CD14-positive monocyte (primary cell): ENCODE results near the gene VIM. TPM values are rescaled to one million over a fixed set of nuclear protein-coding genes. Genes with fewer than 3 reads are reported as not detected.

ENCODE experiments used
- DNase-seq, 3 donors: peaks; one replicate each; pipeline ENCODE4 v3.0.0-alpha.2; 2011 to 2022
- H2AFZ ChIP-seq: 2 replicates; pipeline ENCODE4 v1.6.0; 2012; ENCODE audit warnings: mild to moderate bottlenecking, low read depth, low read length, inconsistent platforms; ENCODE audit not compliant: insufficient read depth, poor library complexity, severe bottlenecking
- H3K27ac ChIP-seq, 2 donors: 1 replicate in 1 of 2; 2 replicates in 1 of 2; pipeline ENCODE4 v1.5.1; 2012 to 2013; ENCODE audit warnings: low read length in 2 of 2, control low read depth in 1 of 2, inconsistent platforms in 1 of 2, low read depth in 1 of 2, mild to moderate bottlenecking in 1 of 2
- H3K27me3 ChIP-seq, 2 donors: one replicate each; pipeline versions ENCODE4 v1.6.0 to v1.6.1; 2011 to 2013; ENCODE audit warnings: low read length in 2 of 2; ENCODE audit not compliant: control insufficient read depth in 2 of 2, insufficient read depth in 2 of 2
- H3K36me3 ChIP-seq, 2 donors: replicated peaks in 1 of 2; 1 replicate in 1 of 2; 2 replicates in 1 of 2; pipeline versions ENCODE4 v1.5.1 to v1.6.1; 2012 to 2013; ENCODE audit warnings: low read length in 2 of 2, control low read depth in 1 of 2, inconsistent platforms in 1 of 2, mild to moderate bottlenecking in 1 of 2; ENCODE audit not compliant: insufficient read depth in 2 of 2, control insufficient read depth in 1 of 2
- H3K4me1 ChIP-seq, 2 donors: 1 replicate in 1 of 2; 2 replicates in 1 of 2; pipeline versions ENCODE4 v1.5.1 to v1.6.1; 2012 to 2013; ENCODE audit warnings: low read length in 2 of 2, control low read depth in 1 of 2, inconsistent platforms in 1 of 2, mild to moderate bottlenecking in 1 of 2, moderate library complexity in 1 of 2; ENCODE audit not compliant: insufficient read depth in 2 of 2, control insufficient read depth in 1 of 2
- H3K4me2 ChIP-seq: replicated peaks from 2 replicates; pipeline ENCODE3; 2012; ENCODE audit warnings: low read length, moderate library complexity, mild to moderate bottlenecking; ENCODE audit not compliant: poor library complexity, severe bottlenecking; ENCODE audit errors: extremely low read depth
- H3K4me3 ChIP-seq, 3 experiments: fragments of 200-600 bp in 1 of 3; sonication (generic) in 1 of 3; replicated peaks in 1 of 3; 1 replicate in 2 of 3; 2 replicates in 1 of 3; pipeline ENCODE4 v1.5.1; 2011 to 2013; ENCODE audit warnings: low read length in 3 of 3, mild to moderate bottlenecking in 3 of 3, control low read depth in 2 of 3, low read depth in 2 of 3, inconsistent platforms in 1 of 3, moderate library complexity in 1 of 3
- H3K79me2 ChIP-seq: 2 replicates; pipeline ENCODE4 v1.6.0; 2012; ENCODE audit warnings: mild to moderate bottlenecking, control low read depth, inconsistent platforms, low read length, moderate library complexity; ENCODE audit not compliant: insufficient read depth
- H3K9ac ChIP-seq: 2 replicates; pipeline ENCODE4 v1.6.0; 2017; ENCODE audit warnings: low read length, mild to moderate bottlenecking; ENCODE audit not compliant: insufficient read depth, poor library complexity, severe bottlenecking
- H3K9me3 ChIP-seq, 2 donors: replicated peaks in 1 of 2; 1 replicate in 1 of 2; 2 replicates in 1 of 2; pipeline versions ENCODE4 v1.5.1 to v1.6.1; 2012 to 2013; ENCODE audit warnings: low read length in 2 of 2, control low read depth in 1 of 2; ENCODE audit not compliant: control insufficient read depth in 1 of 2, insufficient read depth in 1 of 2
- H4K20me1 ChIP-seq: 2 replicates; pipeline ENCODE4 v1.6.0; 2012; ENCODE audit warnings: mild to moderate bottlenecking, low read length, control low read depth, moderate library complexity; ENCODE audit not compliant: insufficient read depth
- H3K27ac Mint-ChIP-seq, 7 donors: one replicate each; pipeline ENCODE4 v1.8.0; 2020; ENCODE audit warnings: mild to moderate bottlenecking in 7 of 7, mixed read lengths in 7 of 7, moderate library complexity in 6 of 7, inconsistent platforms in 2 of 7
- H3K27me3 Mint-ChIP-seq, 3 donors: one replicate each; pipeline ENCODE4 v1.8.0; 2021 to 2022; ENCODE audit warnings: low read depth in 3 of 3, mild to moderate bottlenecking in 3 of 3, mixed read lengths in 3 of 3, moderate library complexity in 3 of 3, inconsistent platforms in 1 of 3
- H3K36me3 Mint-ChIP-seq, 2 donors: one replicate each; pipeline ENCODE4 v1.8.0; 2020; ENCODE audit warnings: mixed read lengths in 2 of 2, inconsistent platforms in 1 of 2, mild to moderate bottlenecking in 1 of 2
- H3K4me1 Mint-ChIP-seq: one replicate; pipeline ENCODE4 v1.8.0; 2020; ENCODE audit warnings: mild to moderate bottlenecking, mixed read lengths
- H3K4me3 Mint-ChIP-seq, 2 donors: one replicate each; pipeline ENCODE4 v1.8.0; 2020; ENCODE audit warnings: mild to moderate bottlenecking in 2 of 2, mixed read lengths in 2 of 2, moderate library complexity in 1 of 2
- H3K9me3 Mint-ChIP-seq, 7 donors: one replicate each; pipeline ENCODE4 v1.8.0; 2020 to 2022; ENCODE audit warnings: mixed read lengths in 7 of 7, mild to moderate bottlenecking in 6 of 7, moderate library complexity in 6 of 7, inconsistent platforms in 2 of 7
- WGBS: methylation state at CpG from one replicate; pipeline ENCODE4 v1.1.5; 2013; ENCODE audit warnings: missing lambda C conversion rate; ENCODE audit not compliant: insufficient coverage; 5-methylcytosine and 5-hydroxymethylcytosine counted together
- intact Hi-C, 2 donors: fragments of 100-400 bp; cut with micrococcal nuclease; formaldehyde crosslinking; loops; one replicate each; pipeline versions ENCODE4 v1.15.0 to v1.15.1; 2023
- polyA plus RNA-seq, 3 donors: library from polyadenylated mRNA; depleted of rRNA in 1 of 3; unstranded in 2 of 3; stranded (reverse) in 1 of 3; fragments of 300-500 nt in 2 of 3; fragments of >200 nt in 1 of 3; fragmentation: Illumina TruSeq in 2 of 3; gene quantifications; 1 replicate in 2 of 3; 2 replicates in 1 of 3; pipeline ENCODE4 v1.2.3, GENCODE V29; 2012 to 2021
- TF ChIP-seq, protein P1 (sequence below): fragments of 200-600 bp; IDR thresholded peaks from one replicate; pipeline ENCODE4 v1.8.0; 2022; ENCODE audit warnings: antibody characterized with exemption, mild to moderate bottlenecking

VIM gene
- polyA plus RNA-seq, 3 donors: 697 to 4,055 (median 932) TPM

GRCh38 chr10:17241611-17242333 lies 13.7 kb downstream of the VIM start:
- no peaks in the 10 kb centered on the region for H3K4me1 ChIP-seq
- peaks cover 0 to under 1% of the 10 kb centered on the region in 2 donors for H3K9me3 ChIP-seq
- WGBS: 90% methylated on average over 3 of the region's 5 CpGs
- H3K4me2 ChIP-seq: no peak overlapping the region
- no peak overlapping the region for H3K9ac ChIP-seq
- H3K27ac ChIP-seq: no peak overlapping the region
- H2AFZ ChIP-seq: no peak overlapping the region
- peaks cover 15 to 16% of the 10 kb centered on the region in 2 donors for H3K36me3 ChIP-seq
- no peaks in the 10 kb centered on the region for H3K27me3 ChIP-seq
- peaks cover 12 to 20% of the 10 kb centered on the region in 2 donors for H3K36me3 Mint-ChIP-seq
- peak in 1 of 3 donors; percentile 38 for DNase-seq
- no peaks in the 10 kb centered on the region for H3K79me2 ChIP-seq
- peaks cover 0 to 6% (median under 1%) of the 10 kb centered on the region in 7 donors for H3K9me3 Mint-ChIP-seq
- TF ChIP-seq, protein P1, sequence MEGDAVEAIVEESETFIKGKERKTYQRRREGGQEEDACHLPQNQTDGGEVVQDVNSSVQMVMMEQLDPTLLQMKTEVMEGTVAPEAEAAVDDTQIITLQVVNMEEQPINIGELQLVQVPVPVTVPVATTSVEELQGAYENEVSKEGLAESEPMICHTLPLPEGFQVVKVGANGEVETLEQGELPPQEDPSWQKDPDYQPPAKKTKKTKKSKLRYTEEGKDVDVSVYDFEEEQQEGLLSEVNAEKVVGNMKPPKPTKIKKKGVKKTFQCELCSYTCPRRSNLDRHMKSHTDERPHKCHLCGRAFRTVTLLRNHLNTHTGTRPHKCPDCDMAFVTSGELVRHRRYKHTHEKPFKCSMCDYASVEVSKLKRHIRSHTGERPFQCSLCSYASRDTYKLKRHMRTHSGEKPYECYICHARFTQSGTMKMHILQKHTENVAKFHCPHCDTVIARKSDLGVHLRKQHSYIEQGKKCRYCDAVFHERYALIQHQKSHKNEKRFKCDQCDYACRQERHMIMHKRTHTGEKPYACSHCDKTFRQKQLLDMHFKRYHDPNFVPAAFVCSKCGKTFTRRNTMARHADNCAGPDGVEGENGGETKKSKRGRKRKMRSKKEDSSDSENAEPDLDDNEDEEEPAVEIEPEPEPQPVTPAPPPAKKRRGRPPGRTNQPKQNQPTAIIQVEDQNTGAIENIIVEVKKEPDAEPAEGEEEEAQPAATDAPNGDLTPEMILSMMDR: no peak
- H3K4me1 Mint-ChIP-seq: no peaks in the 10 kb centered on the region
- no peak overlapping the region for H3K4me3 ChIP-seq
- H4K20me1 ChIP-seq: peaks cover 24% of the 10 kb centered on the region
- peak overlapping the region in 2 of 7 donors; percentile 31 to 33 for H3K27ac Mint-ChIP-seq
- H3K4me3 Mint-ChIP-seq: no peak overlapping the region
- intact Hi-C loops: no loop called here
- H3K27me3 Mint-ChIP-seq: no peaks in the 10 kb centered on the region

DNA sequence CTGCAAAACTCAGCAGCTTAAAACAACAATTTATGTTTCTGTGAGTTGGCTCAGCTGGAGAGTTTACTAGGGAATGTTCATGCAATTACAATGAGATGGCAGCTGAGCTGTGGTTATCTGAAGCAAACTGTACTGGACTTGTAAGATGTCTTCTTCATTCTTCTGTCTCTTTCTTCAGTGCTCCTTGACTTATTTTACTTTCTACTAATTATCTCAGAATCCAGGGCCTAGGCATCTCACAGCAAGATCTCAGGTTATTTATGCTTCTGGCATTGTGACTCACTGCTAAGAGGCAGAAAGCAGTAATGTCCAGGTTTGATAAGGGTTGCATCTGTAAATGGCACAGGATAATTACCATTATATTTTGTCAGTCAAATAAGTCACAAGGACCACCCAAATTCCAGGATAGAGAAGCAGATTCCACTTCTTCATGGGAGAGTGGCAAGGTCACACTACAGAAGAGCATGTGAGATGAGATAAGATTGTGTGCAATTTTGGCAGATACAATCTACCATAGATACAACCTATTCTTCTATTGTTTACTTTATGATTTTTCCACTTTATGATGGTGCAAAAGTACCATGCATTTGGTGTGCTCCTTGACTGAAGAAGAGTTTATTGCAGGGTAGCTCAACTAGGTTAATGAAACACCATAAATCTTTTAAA lies 16.8 kb downstream of the VIM start:
- no peaks in the 10 kb centered on the region for H3K79me2 ChIP-seq
- H4K20me1 ChIP-seq: no peaks in the 10 kb centered on the region
- intact Hi-C loops: no loop called here
- peaks cover 0 to 2% (median 0%) of the 10 kb centered on the region in 3 donors for H3K27me3 Mint-ChIP-seq
- no peak overlapping the region for H3K27ac ChIP-seq
- peaks cover 0 to 10% of the 10 kb centered on the region in 2 donors for H3K9me3 ChIP-seq
- H3K4me3 Mint-ChIP-seq: no peak overlapping the region
- no peak overlapping the region for H3K27ac Mint-ChIP-seq
- H3K4me2 ChIP-seq: no peak overlapping the region
- no peaks in the 10 kb centered on the region for H3K36me3 ChIP-seq
- H3K27me3 ChIP-seq: no peaks in the 10 kb centered on the region
- no peak overlapping the region for H2AFZ ChIP-seq
- H3K4me1 ChIP-seq: no peaks in the 10 kb centered on the region
- H3K9ac ChIP-seq: no peak overlapping the region
- no peak for DNase-seq
- TF ChIP-seq, protein P1: no peak
- H3K36me3 Mint-ChIP-seq: peaks cover 3 to 4% of the 10 kb centered on the region in 2 donors
- no peak overlapping the region for H3K4me3 ChIP-seq
- H3K9me3 Mint-ChIP-seq: peaks cover 7 to 14% (median 9%) of the 10 kb centered on the region in 7 donors
- H3K4me1 Mint-ChIP-seq: no peaks in the 10 kb centered on the region
